Mammary epithelial cell (primary cell): ENCODE results near the gene MYO7A.

Experiments
- EZH2 ChIP-seq: IDR thresholded peaks from 2 replicates; pipeline ENCODE4 v1.6.1; 2012; ENCODE audit warnings: low read length, inconsistent platforms, borderline replicate concordance
- TF ChIP-seq, protein P1 (sequence below), 2 donors: IDR thresholded peaks in 1 of 2; conservative IDR thresholded peaks in 1 of 2; 2 replicates each; pipeline ENCODE4 v1.5.1; 2011 to 2012; ENCODE audit warnings: inconsistent platforms in 2 of 2, low read length in 2 of 2, mild to moderate bottlenecking in 2 of 2, control low read depth in 1 of 2, low read depth in 1 of 2; ENCODE audit not compliant: insufficient read depth in 1 of 2; ENCODE audit errors: extremely low read depth in 1 of 2

GRCh38 chr11:77130763-77131513, 2.9 kb downstream of the MYO7A start:
- TF ChIP-seq, protein P1, sequence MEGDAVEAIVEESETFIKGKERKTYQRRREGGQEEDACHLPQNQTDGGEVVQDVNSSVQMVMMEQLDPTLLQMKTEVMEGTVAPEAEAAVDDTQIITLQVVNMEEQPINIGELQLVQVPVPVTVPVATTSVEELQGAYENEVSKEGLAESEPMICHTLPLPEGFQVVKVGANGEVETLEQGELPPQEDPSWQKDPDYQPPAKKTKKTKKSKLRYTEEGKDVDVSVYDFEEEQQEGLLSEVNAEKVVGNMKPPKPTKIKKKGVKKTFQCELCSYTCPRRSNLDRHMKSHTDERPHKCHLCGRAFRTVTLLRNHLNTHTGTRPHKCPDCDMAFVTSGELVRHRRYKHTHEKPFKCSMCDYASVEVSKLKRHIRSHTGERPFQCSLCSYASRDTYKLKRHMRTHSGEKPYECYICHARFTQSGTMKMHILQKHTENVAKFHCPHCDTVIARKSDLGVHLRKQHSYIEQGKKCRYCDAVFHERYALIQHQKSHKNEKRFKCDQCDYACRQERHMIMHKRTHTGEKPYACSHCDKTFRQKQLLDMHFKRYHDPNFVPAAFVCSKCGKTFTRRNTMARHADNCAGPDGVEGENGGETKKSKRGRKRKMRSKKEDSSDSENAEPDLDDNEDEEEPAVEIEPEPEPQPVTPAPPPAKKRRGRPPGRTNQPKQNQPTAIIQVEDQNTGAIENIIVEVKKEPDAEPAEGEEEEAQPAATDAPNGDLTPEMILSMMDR (conservative IDR thresholded peaks at IDR 0.05 in 1 of 2, IDR thresholded peaks at IDR 0.05 in 1 of 2; ENCODE audit: extremely low read depth in 1 of 2, insufficient read depth in 1 of 2, low read depth in 1 of 2, low read length in 2 of 2): no peak
- TF ChIP-seq EZH2: no peak
